ENCODE results near the gene PPP1R1B. TPM values are rescaled to one million over a fixed set of nuclear protein-coding genes. Genes with fewer than 3 reads are reported as not detected.
A peak's percentile ranks its signal among the peaks of the same experiment; 100 is the strongest.

PPP1R1B gene
- total and polyA plus RNA-seq, 2 experiments from 2014 or later, result 3.4 to 5.4 TPM

DNA sequence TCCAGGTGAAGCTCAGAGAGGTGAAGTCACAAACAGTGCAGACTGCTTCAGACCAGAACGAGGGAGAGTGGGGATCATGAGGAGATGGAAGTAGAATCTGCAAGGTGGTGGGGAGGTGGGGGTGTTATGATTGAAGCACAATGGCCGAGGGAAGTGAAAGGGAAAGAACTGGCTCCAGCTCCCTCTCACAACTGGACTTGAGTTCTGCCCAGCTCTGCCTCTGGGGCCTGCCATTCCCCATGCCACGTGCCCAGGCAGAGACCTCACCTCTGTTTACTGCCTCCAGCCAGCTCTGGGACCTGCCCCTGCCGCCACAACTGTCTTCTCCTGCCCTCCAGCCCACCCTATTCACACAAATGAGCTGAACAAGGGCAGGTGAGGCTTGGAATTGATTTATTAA is 44.0 kb downstream of the PPP1R1B start:
- TF ChIP-seq, protein P1, sequence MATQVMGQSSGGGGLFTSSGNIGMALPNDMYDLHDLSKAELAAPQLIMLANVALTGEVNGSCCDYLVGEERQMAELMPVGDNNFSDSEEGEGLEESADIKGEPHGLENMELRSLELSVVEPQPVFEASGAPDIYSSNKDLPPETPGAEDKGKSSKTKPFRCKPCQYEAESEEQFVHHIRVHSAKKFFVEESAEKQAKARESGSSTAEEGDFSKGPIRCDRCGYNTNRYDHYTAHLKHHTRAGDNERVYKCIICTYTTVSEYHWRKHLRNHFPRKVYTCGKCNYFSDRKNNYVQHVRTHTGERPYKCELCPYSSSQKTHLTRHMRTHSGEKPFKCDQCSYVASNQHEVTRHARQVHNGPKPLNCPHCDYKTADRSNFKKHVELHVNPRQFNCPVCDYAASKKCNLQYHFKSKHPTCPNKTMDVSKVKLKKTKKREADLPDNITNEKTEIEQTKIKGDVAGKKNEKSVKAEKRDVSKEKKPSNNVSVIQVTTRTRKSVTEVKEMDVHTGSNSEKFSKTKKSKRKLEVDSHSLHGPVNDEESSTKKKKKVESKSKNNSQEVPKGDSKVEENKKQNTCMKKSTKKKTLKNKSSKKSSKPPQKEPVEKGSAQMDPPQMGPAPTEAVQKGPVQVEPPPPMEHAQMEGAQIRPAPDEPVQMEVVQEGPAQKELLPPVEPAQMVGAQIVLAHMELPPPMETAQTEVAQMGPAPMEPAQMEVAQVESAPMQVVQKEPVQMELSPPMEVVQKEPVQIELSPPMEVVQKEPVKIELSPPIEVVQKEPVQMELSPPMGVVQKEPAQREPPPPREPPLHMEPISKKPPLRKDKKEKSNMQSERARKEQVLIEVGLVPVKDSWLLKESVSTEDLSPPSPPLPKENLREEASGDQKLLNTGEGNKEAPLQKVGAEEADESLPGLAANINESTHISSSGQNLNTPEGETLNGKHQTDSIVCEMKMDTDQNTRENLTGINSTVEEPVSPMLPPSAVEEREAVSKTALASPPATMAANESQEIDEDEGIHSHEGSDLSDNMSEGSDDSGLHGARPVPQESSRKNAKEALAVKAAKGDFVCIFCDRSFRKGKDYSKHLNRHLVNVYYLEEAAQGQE (IDR thresholded peaks at IDR 0.05; ENCODE audit: unreplicated experiment), result no peak
- TF ChIP-seq ZNF331 (CRISPR knock-in tag; IDR thresholded peaks at IDR 0.05; ENCODE audit: low read depth) (no peak), POLR2AphosphoS5 (IDR thresholded peaks at IDR 0.05; ENCODE audit: low read depth) (no peak), EZH2 (IDR thresholded peaks at IDR 0.05; ENCODE audit: low read depth, unreplicated experiment) (no peak), STAT1 (IDR thresholded peaks at IDR 0.05; ENCODE audit: unreplicated experiment) (no peak), JUNB (IDR thresholded peaks at IDR 0.05; ENCODE audit: unreplicated experiment) (no peak)
- TF ChIP-seq, protein P2, sequence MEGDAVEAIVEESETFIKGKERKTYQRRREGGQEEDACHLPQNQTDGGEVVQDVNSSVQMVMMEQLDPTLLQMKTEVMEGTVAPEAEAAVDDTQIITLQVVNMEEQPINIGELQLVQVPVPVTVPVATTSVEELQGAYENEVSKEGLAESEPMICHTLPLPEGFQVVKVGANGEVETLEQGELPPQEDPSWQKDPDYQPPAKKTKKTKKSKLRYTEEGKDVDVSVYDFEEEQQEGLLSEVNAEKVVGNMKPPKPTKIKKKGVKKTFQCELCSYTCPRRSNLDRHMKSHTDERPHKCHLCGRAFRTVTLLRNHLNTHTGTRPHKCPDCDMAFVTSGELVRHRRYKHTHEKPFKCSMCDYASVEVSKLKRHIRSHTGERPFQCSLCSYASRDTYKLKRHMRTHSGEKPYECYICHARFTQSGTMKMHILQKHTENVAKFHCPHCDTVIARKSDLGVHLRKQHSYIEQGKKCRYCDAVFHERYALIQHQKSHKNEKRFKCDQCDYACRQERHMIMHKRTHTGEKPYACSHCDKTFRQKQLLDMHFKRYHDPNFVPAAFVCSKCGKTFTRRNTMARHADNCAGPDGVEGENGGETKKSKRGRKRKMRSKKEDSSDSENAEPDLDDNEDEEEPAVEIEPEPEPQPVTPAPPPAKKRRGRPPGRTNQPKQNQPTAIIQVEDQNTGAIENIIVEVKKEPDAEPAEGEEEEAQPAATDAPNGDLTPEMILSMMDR (conservative IDR thresholded peaks at IDR 0.05; ENCODE audit: low read depth in 2 of 2), result no peak
- H4K20me1 ChIP-seq (replicated peaks; ENCODE audit: insufficient read depth), result no peaks in the 10 kb centered on the region; the same call in 1 of the 2 replicates

GRCh38 chr17:39671651-39672521 is 45.1 kb downstream of the PPP1R1B start:
- Histone ChIP-seq H3F3A (replicated peaks; ENCODE audit: low read depth) (no peaks in the 10 kb centered on the region), H3K4me2 (no peak overlapping the region), H2AFZ (no peak overlapping the region), H3K36me3 (ENCODE audit: insufficient read depth) (no peaks in the 10 kb centered on the region), H3K4me3 (no peak overlapping the region), H3K4me1 (ENCODE audit: insufficient read depth) (peaks cover 9% of the 10 kb centered on the region), H3K79me2 (replicated peaks; ENCODE audit: insufficient read depth) (no peaks in the 10 kb centered on the region), H3K27me3 (ENCODE audit: insufficient read depth) (peaks cover 28% of the 10 kb centered on the region), H4K20me1 (replicated peaks; ENCODE audit: insufficient read depth) (no peaks in the 10 kb centered on the region), H3K9me2 (ENCODE audit: insufficient read depth) (no peaks in the 10 kb centered on the region), H3K27ac (ENCODE audit: low read depth) (no peak overlapping the region)
- Mint-ChIP-seq H3K27me3 (ENCODE audit: insufficient read depth, low read depth, poor library complexity) (peaks cover 33% of the 10 kb centered on the region), H3K4me3 (no peak overlapping the region), H3K36me3 (ENCODE audit: low read depth) (no peaks in the 10 kb centered on the region; the same call in 2 of the 3 replicates), H3K9me3 (no peaks in the 10 kb centered on the region), H3K4me1 (peaks cover 20% of the 10 kb centered on the region), H3K27ac (no peak overlapping the region)
- DNase-seq (ENCODE audit: low spot score), result peak; percentile 89
- ATAC-seq, result peak; percentile 55
- TF ChIP-seq POLR2AphosphoS5 (IDR thresholded peaks at IDR 0.05; ENCODE audit: low read depth) (peak; percentile 38), ZNF331 (CRISPR knock-in tag; IDR thresholded peaks at IDR 0.05; ENCODE audit: low read depth) (no peak), ZNF114 (CRISPR knock-in tag; IDR thresholded peaks at IDR 0.05) (no peak)
- TF ChIP-seq, protein P3, sequence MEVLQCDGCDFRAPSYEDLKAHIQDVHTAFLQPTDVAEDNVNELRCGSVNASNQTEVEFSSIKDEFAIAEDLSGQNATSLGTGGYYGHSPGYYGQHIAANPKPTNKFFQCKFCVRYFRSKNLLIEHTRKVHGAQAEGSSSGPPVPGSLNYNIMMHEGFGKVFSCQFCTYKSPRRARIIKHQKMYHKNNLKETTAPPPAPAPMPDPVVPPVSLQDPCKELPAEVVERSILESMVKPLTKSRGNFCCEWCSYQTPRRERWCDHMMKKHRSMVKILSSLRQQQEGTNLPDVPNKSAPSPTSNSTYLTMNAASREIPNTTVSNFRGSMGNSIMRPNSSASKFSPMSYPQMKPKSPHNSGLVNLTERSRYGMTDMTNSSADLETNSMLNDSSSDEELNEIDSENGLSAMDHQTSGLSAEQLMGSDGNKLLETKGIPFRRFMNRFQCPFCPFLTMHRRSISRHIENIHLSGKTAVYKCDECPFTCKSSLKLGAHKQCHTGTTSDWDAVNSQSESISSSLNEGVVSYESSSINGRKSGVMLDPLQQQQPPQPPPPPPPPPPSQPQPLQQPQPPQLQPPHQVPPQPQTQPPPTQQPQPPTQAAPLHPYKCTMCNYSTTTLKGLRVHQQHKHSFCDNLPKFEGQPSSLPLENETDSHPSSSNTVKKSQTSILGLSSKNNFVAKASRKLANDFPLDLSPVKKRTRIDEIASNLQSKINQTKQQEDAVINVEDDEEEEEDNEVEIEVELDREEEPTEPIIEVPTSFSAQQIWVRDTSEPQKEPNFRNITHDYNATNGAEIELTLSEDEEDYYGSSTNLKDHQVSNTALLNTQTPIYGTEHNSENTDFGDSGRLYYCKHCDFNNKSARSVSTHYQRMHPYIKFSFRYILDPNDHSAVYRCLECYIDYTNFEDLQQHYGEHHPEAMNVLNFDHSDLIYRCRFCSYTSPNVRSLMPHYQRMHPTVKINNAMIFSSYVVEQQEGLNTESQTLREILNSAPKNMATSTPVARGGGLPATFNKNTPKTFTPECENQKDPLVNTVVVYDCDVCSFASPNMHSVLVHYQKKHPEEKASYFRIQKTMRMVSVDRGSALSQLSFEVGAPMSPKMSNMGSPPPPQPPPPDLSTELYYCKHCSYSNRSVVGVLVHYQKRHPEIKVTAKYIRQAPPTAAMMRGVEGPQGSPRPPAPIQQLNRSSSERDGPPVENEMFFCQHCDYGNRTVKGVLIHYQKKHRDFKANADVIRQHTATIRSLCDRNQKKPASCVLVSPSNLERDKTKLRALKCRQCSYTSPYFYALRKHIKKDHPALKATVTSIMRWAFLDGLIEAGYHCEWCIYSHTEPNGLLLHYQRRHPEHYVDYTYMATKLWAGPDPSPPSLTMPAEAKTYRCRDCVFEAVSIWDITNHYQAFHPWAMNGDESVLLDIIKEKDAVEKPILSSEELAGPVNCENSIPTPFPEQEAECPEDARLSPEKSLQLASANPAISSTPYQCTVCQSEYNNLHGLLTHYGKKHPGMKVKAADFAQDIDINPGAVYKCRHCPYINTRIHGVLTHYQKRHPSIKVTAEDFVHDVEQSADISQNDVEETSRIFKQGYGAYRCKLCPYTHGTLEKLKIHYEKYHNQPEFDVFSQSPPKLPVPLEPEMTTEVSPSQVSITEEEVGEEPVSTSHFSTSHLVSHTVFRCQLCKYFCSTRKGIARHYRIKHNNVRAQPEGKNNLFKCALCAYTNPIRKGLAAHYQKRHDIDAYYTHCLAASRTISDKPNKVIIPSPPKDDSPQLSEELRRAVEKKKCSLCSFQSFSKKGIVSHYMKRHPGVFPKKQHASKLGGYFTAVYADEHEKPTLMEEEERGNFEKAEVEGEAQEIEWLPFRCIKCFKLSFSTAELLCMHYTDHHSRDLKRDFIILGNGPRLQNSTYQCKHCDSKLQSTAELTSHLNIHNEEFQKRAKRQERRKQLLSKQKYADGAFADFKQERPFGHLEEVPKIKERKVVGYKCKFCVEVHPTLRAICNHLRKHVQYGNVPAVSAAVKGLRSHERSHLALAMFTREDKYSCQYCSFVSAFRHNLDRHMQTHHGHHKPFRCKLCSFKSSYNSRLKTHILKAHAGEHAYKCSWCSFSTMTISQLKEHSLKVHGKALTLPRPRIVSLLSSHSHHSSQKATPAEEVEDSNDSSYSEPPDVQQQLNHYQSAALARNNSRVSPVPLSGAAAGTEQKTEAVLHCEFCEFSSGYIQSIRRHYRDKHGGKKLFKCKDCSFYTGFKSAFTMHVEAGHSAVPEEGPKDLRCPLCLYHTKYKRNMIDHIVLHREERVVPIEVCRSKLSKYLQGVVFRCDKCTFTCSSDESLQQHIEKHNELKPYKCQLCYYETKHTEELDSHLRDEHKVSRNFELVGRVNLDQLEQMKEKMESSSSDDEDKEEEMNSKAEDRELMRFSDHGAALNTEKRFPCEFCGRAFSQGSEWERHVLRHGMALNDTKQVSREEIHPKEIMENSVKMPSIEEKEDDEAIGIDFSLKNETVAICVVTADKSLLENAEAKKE (CRISPR knock-in tag; IDR thresholded peaks at IDR 0.05), result no peak

More for the DNA sequence above, 44.0 kb downstream of the PPP1R1B start:
- H3K27ac ChIP-seq (ENCODE audit: low read depth), result no peak overlapping the region
- H3F3A ChIP-seq (replicated peaks; ENCODE audit: low read depth), result no peaks in the 10 kb centered on the region
- no peaks in the 10 kb centered on the region for H3K79me2 ChIP-seq (replicated peaks; ENCODE audit: insufficient read depth)
- Mint-ChIP-seq H3K4me3 (no peak overlapping the region), H3K4me1 (peaks cover 25% of the 10 kb centered on the region), H3K27me3 (ENCODE audit: insufficient read depth, low read depth, poor library complexity) (peaks cover 35% of the 10 kb centered on the region), H3K27ac (no peak overlapping the region), H3K36me3 (ENCODE audit: low read depth) (no peaks in the 10 kb centered on the region; the same call in 2 of the 3 replicates), H3K9me3 (no peaks in the 10 kb centered on the region)
- H3K27me3 ChIP-seq (ENCODE audit: insufficient read depth), result peaks cover 38% of the 10 kb centered on the region
- peaks cover 20% of the 10 kb centered on the region for H3K4me1 ChIP-seq (ENCODE audit: insufficient read depth)
- no peaks in the 10 kb centered on the region for H3K36me3 ChIP-seq (ENCODE audit: insufficient read depth)
- no peak overlapping the region for H3K4me3 ChIP-seq
- H2AFZ ChIP-seq, result no peak overlapping the region
- no peak overlapping the region for H3K4me2 ChIP-seq
- DNase-seq (ENCODE audit: low spot score), result no peak
- no peak for ATAC-seq
- no peaks in the 10 kb centered on the region for H3K9me2 ChIP-seq (ENCODE audit: insufficient read depth)

All from GM23338 (cell line).